HG03442 (cell line): ENCODE measurements around the gene NACC2.

Experiments used
- ATAC-seq: cut with Tn5 transposase; IDR thresholded peaks from one replicate; pipeline ENCODE4 v1.9.1; 2021; ENCODE audit warnings: mild to moderate bottlenecking, moderate library complexity; ENCODE audit not compliant: unreplicated experiment

Gene NACC2

GRCh38 chr9:136093995-136094881 is 851 bp downstream of the NACC2 start:
- ATAC-seq, result no peak

DNA sequence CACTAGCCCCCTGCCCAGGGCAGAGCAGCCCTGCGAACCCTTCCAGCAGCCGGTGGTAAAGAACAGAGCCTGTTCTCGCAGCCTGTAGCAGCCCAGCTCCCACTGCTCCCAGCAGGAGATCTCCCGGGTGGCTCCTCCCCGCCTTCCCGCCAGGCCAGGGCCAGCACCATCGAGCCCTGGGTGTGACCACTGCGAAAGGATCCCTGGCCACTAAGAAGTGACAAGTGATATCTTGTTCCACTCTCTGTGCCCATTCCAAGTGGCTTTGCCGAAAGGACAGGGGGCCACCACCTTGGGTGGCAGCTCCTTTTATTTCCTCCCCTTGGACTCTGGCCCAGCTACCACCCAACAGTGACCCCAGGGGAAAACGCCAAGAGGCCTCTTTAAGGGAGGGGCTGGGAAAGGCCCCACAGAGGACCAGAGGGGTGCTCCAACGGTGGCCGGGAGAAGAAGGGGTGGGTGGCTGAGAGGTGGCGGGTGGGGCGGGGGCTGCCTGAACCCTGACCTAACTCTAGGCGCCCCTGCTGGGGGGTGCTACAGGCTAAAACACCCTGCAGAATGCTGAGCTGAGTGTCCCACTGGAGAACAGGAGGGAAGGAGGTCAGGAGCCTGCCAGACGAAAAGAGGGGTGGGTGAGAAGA is 1.6 kb downstream of the NACC2 start:
- no peak for ATAC-seq

DNA sequence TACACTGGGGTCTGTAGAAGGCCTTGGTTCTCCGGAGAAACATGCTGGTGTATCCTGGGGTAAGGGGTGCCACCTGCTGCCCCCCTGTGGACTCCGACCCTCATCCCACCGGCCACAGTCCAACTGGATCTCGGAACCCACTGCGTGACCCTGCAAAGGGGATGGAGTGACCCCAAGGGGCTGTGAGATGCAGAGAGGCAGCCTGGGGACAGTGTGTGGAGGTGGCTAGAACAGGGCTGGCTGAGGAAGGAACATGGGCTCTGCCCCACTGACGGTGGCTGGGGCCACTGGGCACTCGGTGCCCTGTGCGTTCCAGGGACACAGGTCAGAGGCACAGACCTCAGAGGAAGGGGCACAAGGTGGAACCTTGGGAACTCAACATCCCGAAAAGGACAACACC is 2.3 kb downstream of the NACC2 start:
- no peak for ATAC-seq

DNA sequence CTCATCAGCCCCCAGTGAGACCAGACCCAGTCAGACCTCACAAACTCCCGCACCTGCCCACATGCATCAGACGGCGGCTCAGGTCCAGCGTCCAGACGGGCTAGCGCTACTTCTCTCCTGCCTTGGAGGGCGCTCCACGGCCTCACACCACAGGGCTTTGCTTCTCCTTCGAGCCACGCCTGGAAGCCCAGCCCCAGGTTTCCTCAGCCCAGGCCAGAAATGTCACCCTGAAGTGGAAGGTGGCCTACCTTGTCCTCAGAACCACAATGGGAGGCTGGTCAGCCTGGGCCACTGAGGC is 2.8 kb downstream of the NACC2 start:
- ATAC-seq, result no peak

DNA sequence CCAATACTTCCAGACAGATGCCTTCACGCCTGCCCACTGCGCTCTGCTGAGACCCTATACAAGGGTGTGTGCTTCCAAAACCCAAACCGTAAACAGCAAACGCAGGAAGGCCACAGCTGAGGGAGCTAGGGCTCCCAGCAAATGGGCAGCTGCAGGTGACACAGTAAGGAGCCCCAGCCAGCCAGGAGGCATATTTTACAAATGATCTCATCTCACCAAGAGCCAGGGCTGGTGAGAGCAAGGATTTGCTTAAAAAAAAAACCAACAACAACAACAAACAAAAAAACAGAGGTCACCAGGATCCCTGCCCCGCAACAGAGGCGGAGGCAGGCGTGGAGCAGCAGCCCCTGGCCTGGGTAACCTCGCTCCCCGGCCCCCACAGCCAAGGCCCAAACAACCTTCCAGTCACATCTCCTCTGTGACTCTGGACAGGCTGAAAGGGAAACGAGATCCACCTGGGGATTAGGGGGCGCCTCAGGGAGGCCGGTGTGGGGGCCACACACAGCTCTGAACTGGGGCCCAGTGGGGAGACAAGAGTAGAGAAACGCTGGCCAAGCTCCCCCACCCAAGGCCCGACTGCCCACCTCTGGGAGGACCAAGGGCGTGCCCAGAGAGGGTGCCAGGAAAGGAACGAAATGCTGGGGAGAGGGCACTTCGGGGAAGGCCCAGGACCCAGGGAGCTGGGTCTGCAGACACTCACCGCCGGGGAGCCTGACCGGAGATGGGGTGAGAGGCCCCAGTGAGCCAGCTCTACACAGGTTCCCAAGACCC is 3.3 kb downstream of the NACC2 start:
- ATAC-seq, result no peak

DNA sequence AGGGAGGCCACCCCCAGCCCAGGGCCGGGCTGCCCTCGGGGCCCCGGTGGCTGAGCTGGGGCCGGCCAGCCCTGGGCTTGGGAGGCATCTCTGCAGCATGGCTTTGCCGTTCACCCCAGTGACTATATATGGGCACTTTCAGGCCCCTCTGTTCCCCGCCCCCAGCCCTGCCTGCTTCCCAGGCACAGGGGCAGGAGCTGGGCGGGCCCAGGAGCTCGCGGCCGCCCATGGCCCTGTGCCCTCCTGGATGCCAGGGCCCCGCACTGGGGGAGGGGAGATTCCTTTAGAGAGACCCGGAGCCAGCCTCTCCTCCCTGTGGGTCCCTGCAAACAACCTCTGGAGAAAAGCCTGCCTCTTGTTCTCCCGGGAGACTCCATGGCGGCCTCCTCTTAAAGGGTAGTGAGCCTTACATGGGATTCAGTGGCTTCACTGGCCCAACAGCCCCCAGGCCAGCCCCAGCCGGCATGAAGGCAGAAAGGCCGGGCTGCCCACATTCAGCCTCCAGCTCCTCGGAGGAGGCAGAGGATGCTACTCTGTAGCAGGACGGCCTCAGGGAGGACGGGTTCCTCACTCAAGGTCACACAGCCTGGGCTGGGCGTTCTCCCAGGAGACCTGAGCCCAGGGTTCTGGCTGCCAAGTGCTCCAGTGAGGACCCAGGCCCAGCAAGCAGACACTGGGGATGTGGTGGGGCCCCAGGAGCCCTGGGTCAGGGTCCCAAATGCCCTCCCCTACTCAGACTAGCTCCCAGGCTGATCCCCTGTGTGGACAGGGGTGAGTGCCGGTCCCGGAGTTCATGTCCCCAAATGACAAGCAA is 4.1 kb downstream of the NACC2 start:
- ATAC-seq, result no peak

DNA sequence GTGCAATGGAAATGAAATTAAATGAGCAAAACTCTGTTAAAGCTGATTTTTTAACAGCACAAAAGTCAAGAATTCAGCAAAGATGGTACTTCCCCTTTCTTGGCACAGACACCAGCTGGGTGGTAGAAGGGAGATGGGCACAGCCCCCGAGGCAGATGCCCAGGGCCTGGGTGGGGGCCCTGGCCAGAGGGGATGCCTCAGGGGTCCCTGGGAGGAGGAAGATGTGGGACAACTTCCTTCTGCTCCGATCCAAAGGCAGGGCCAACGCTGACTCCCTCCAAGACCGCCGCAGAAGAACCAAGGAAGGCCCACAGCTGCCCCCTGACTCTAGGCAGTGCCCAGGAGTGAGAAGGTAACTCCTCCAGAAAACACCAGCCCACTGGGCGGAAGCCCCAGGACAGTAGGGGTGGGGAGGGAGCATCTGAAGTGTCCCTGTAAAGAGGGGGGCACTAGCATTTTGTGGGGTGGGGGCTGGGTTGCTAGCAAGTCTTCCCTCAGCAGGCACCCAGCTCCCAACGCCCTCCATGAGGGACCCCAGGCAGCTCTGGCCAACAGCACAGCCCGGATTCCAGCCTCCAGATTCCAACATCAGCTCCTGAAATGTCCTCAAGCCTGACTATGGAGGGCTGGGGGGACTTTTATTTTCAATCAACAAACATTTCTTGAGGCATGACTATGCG is 4.9 kb downstream of the NACC2 start:
- ATAC-seq, result no peak

DNA sequence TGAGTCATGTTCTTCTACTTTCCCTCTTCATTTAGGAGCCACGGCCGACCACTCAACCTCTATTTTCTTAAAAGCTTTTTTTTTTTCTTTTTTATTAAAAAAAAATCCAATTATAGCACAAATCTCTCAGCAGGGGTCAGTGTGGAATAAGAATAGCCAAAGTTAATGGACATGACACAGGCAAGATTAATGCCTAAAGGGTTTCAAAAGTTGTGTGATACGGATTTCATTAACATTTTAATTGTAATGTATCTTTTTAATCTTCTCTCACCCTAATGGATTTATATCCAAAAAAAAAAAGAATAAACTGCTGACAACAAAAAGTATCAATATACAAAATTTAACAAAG is 5.4 kb downstream of the NACC2 start:
- no peak for ATAC-seq

GRCh38 chr9:136088939-136089696 is 6.0 kb downstream of the NACC2 start:
- ATAC-seq, result no peak

- no peak for ATAC-seq
Observed at GRCh38 chr9:136088481-136088938, 6.6 kb downstream of the NACC2 start.

GRCh38 chr9:136087741-136088480 is 7.2 kb downstream of the NACC2 start:
- ATAC-seq, result no peak

DNA sequence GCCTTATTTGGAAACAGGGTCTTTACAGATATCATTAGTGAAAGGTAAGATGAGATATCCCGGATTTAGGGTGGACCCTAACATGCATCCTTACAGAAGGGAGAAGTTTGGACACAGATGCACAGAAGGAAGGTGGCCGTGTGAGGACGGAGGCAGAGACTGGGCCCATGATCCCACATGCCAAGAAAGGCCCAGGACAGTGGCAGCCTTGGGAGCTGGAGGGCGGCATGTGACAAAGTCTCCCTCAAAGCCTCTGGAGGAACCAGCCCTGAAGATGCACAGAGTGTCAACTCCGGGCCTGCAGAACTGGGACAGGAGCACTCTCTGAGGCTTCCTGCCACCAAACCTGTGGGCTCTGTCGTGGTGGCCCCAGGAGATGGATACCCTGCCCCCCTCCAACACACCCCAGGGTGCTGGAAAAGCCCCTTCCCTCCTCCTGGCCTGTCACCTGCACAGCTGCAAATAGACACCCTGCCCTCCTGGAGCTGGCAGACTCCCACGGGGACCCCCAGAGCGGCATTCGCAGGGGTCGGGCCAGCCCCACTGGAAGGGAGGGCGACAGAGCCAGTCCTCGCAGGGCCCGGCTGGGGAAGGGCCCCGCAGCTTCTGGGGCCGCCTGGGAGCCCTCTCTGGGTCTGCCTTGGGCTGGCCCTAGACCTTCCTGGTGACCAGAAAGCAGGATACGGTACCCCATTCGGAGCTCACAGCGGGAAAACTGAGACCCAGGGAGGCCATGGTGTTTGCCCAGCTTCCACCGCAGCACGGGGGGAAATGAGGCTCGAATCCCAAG is 7.9 kb downstream of the NACC2 start:
- no peak for ATAC-seq

- no peak for ATAC-seq
Observed at GRCh38 chr9:136086213-136086881, 8.7 kb downstream of the NACC2 start.

DNA sequence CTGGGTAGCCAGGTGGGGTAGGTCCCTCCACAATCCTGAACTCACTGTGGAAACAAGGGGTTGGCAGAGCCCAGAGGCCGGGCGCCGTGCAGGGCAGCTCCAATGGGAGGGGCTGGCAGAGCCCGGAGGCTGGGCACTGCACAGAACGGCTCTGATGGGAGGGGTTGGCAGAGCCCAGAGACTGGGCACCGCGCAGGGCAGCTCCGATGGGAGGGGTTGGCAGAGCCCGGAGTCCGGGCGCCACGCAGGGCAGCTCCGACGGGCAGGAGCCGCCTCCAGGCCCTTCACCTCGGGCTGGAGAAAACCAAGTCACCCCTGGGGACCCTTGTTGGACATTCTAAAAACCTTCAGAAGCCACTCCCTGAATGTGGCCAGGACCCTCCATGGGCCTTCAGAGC is 9.3 kb downstream of the NACC2 start:
- no peak for ATAC-seq

GRCh38 chr9:136084063-136084944 is 10.8 kb downstream of the NACC2 start:
- ATAC-seq, result no peak

- no peak for ATAC-seq
Observed at GRCh38 chr9:136083558-136084062, 11.5 kb downstream of the NACC2 start.
